ENCODE measurements around the gene ZMAT2.
"Not testable (repeated sequence)": the region's sequence is repeated elsewhere in the genome, so short reads cannot be mapped to it uniquely, and the experiment has no call there.

DNA sequence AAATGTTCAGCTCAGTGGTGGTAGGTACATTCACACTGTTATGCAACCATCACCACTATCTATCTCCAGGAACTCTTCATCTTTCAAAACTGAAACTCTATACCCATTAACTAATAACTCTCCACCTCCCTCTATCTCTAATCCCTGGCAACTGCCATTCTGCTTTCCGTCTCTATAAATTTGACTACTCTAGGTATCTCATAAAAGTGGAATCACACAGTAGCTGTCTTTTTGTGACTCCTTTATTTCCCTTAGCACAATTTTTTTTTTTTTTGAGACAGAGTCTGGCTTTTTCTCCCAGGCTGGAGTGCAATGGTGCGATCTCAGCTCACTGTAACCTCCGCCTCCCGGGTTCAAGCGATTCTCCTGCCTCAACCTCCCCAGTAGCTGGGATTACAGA is 21.1 kb downstream of the ZMAT2 start:
- TF ChIP-seq, protein P1, sequence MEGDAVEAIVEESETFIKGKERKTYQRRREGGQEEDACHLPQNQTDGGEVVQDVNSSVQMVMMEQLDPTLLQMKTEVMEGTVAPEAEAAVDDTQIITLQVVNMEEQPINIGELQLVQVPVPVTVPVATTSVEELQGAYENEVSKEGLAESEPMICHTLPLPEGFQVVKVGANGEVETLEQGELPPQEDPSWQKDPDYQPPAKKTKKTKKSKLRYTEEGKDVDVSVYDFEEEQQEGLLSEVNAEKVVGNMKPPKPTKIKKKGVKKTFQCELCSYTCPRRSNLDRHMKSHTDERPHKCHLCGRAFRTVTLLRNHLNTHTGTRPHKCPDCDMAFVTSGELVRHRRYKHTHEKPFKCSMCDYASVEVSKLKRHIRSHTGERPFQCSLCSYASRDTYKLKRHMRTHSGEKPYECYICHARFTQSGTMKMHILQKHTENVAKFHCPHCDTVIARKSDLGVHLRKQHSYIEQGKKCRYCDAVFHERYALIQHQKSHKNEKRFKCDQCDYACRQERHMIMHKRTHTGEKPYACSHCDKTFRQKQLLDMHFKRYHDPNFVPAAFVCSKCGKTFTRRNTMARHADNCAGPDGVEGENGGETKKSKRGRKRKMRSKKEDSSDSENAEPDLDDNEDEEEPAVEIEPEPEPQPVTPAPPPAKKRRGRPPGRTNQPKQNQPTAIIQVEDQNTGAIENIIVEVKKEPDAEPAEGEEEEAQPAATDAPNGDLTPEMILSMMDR (conservative IDR thresholded peaks at IDR 0.05; ENCODE audit: low read length), result not testable (repeated sequence)
- TF ChIP-seq EZH2phosphoT487 (IDR thresholded peaks at IDR 0.05; ENCODE audit: borderline replicate concordance), result not testable (repeated sequence)

Measured in Loucy (cell line).